HepG2 (cell line): Measurements from ENCODE around the gene SDE2. TPM values are rescaled to one million over a fixed set of nuclear protein-coding genes. Genes with fewer than 3 reads are reported as not detected.

Source experiments
- ATAC-seq: fragments of 200-7000 bp; cut with Tn5 transposase; 3 replicates; pipeline ENCODE4 v1.9.1; 2020; ENCODE audit warnings: mild to moderate bottlenecking, moderate library complexity
- BruUV-seq: library from RNA; stranded (reverse); fragments of 400-500 nt; replicated peaks from 2 replicates; lab custom pipeline; 2021; lab: Mats Ljungman, UMichigan
- CTCF ChIA-PET: fragments of 300-600 bp; formaldehyde crosslinking; extraction: SDS; loops from one replicate; lab custom pipeline; 2021; ENCODE audit warnings: low total read pairs, inconsistent platforms, low intra/inter-chr PET ratio; lab: Yijun Ruan, JAX
- POLR2A ChIA-PET: fragments of 350-600 bp; sonication (Branson Sonifier 250); formaldehyde crosslinking; loops from one replicate; lab custom pipeline; 2020; ENCODE audit warnings: antibody characterized with exemption, inconsistent platforms; lab: Yijun Ruan, JAX
- DNase-seq: peaks from one replicate; pipeline ENCODE4 v3.0.0-alpha.2; 2015; ENCODE audit warnings: low spot score
- FAIRE-seq: peaks from 3 replicates; lab custom pipeline; 2011; peaks lifted over from hg19 to GRCh38; lab: Jason Lieb, UNC
- H2AFZ ChIP-seq: one replicate; pipeline ENCODE4 v1.6.1; 2011; ENCODE audit warnings: low read length, inconsistent platforms
- H3K27ac ChIP-seq: fragments of 300-600 bp; 3 replicates; pipeline ENCODE4 v1.8.0; 2011; ENCODE audit warnings: mixed run types, mild to moderate bottlenecking, mixed read lengths, low read length, inconsistent platforms; ENCODE audit not compliant: insufficient read depth; ENCODE audit errors: extremely low read length
- H3K27me3 ChIP-seq, 2 experiments: fragments of 200-600 bp in 1 of 2; 2 replicates in 1 of 2; 3 replicates in 1 of 2; pipeline versions ENCODE4 v1.6.0 to v1.8.0; 2011; ENCODE audit warnings: low read length in 2 of 2, mild to moderate bottlenecking in 2 of 2, moderate library complexity in 2 of 2, inconsistent platforms in 1 of 2; ENCODE audit not compliant: insufficient read depth in 2 of 2, control insufficient read depth in 1 of 2
- H3K36me3 ChIP-seq, 2 experiments: fragments of 200-600 bp in 1 of 2; replicated peaks in 1 of 2; 2 replicates in 1 of 2; 3 replicates in 1 of 2; pipeline versions ENCODE4 v1.5.1 to v1.8.0; 2011; ENCODE audit warnings: low read length in 2 of 2, inconsistent platforms in 1 of 2; ENCODE audit not compliant: insufficient read depth in 2 of 2, control insufficient read depth in 1 of 2
- H3K4me1 ChIP-seq: 2 replicates; pipeline ENCODE4 v1.5.1; 2012; ENCODE audit warnings: low read length, inconsistent platforms; ENCODE audit not compliant: insufficient read depth
- H3K4me2 ChIP-seq: 2 replicates; pipeline ENCODE4 v1.6.0; 2011; ENCODE audit warnings: low read depth, low read length, inconsistent platforms
- H3K4me3 ChIP-seq, 3 experiments: fragments of 200-600 bp in 1 of 3; sonication (generic), shearing (Covaris generic) in 1 of 3; replicated peaks in 1 of 3; 2 replicates each; pipeline ENCODE4 v1.5.1; 2011 to 2016; ENCODE audit warnings: low read length in 3 of 3, inconsistent platforms in 2 of 3, low read depth in 2 of 3, mild to moderate bottlenecking in 2 of 3, control low read depth in 1 of 3, mixed read lengths in 1 of 3; ENCODE audit not compliant: insufficient read depth in 1 of 3
- H3K79me2 ChIP-seq: one replicate; pipeline ENCODE4 v1.6.1; 2011; ENCODE audit warnings: low read length, inconsistent platforms; ENCODE audit not compliant: insufficient read depth
- H3K9ac ChIP-seq: 2 replicates; pipeline ENCODE4 v1.6.0; 2011; ENCODE audit warnings: mild to moderate bottlenecking, low read depth, low read length, inconsistent platforms; ENCODE audit not compliant: insufficient read depth
- H3K9me3 ChIP-seq: 2 replicates; pipeline ENCODE4 v1.5.1; 2012; ENCODE audit warnings: mild to moderate bottlenecking, low read length
- H4K20me1 ChIP-seq: 2 replicates; pipeline ENCODE4 v1.6.0; 2011; ENCODE audit warnings: inconsistent platforms, mild to moderate bottlenecking, low read length, moderate library complexity; ENCODE audit not compliant: insufficient read depth
- ATM ChIP-seq: fragments of 450-650 bp; IDR thresholded peaks from 2 replicates; pipeline ENCODE4 v1.7.1; 2017; ENCODE audit warnings: mild to moderate bottlenecking, borderline replicate concordance
- BRD4 ChIP-seq: sonication (generic); formaldehyde crosslinking; IDR thresholded peaks from 2 replicates; pipeline ENCODE4 v1.4.0; 2020; ENCODE audit warnings: missing genetic modification reagents
- MXD4 ChIP-seq: IDR thresholded peaks from 2 replicates; pipeline ENCODE4 v1.6.1; 2016; ENCODE audit warnings: mild to moderate bottlenecking, missing biosample characterization, missing genetic modification reagents
- NFATC3 ChIP-seq: sonication (generic); formaldehyde crosslinking; IDR thresholded peaks from 2 replicates; pipeline ENCODE4 v1.5.1; 2020; ENCODE audit warnings: mild to moderate bottlenecking, missing genetic modification reagents
- NFE2 ChIP-seq: sonication (generic); formaldehyde crosslinking; IDR thresholded peaks from 2 replicates; pipeline ENCODE4 v1.4.0; 2020; ENCODE audit warnings: missing genetic modification reagents
- RAD21 ChIP-seq: fragments of 450-650 bp; formaldehyde crosslinking; IDR thresholded peaks from 2 replicates; pipeline ENCODE4 v1.5.0; 2020; ENCODE audit warnings: mild to moderate bottlenecking
- RBAK ChIP-seq: sonication (generic); formaldehyde crosslinking; IDR thresholded peaks from 2 replicates; pipeline ENCODE4 v1.5.1; 2020; ENCODE audit warnings: mild to moderate bottlenecking, missing genetic modification reagents
- RORA ChIP-seq: sonication (generic); formaldehyde crosslinking; IDR thresholded peaks from 2 replicates; pipeline ENCODE4 v1.5.0; 2020; ENCODE audit warnings: mild to moderate bottlenecking, missing genetic modification reagents, moderate library complexity
- ZBTB20 ChIP-seq: sonication (generic); formaldehyde crosslinking; IDR thresholded peaks from 2 replicates; pipeline ENCODE4 v1.8.1; 2023; ENCODE audit warnings: missing genetic modification reagents, low read depth, mild to moderate bottlenecking, borderline replicate concordance
- ZNF510 ChIP-seq: sonication (generic); formaldehyde crosslinking; IDR thresholded peaks from 2 replicates; pipeline ENCODE4 v1.4.0; 2020; ENCODE audit warnings: low read depth, mild to moderate bottlenecking, missing genetic modification reagents
- WGBS: methylation state at CpG from one replicate; pipeline ENCODE4 v1.1.6; 2017; ENCODE audit warnings: low lambda C conversion rate; 5-methylcytosine and 5-hydroxymethylcytosine counted together
- in situ Hi-C: cut with HindIII; loops from 2 replicates; pipeline ENCODE4 v1.10.0; 2017; ENCODE audit warnings: low pct_unique_long_range_greater_than_20kb; ENCODE audit not compliant: extremely low pct_ligation_motif_present
- intact Hi-C: fragments of 100-400 bp; cut with micrococcal nuclease; formaldehyde crosslinking; loops from one replicate; pipeline ENCODE4 v1.10.0; 2022; ENCODE audit not compliant: unreplicated experiment
- polyA plus RNA-seq, 8 experiments: library from polyadenylated mRNA; depleted of rRNA in 3 of 8; stranded (reverse) in 7 of 8; unstranded in 1 of 8; fragments of >200 nt; fragmentation: Illumina TruSeq in 4 of 8; extraction: Trizol in 4 of 8; gene quantifications; 2 replicates each; pipeline versions ENCODE4 v1.2.1 to v1.2.3, GENCODE V29; 2011 to 2016; ENCODE audit warnings: low read depth in 4 of 8, missing spikeins in 1 of 8, mixed read lengths in 1 of 8; ENCODE audit not compliant: insufficient read depth in 1 of 8
- total RNA-seq, 5 experiments: library from RNA; depleted of rRNA; stranded (reverse); fragments of >200 nt; fragmentation: Illumina TruSeq; extraction: Trizol; gene quantifications; 2 replicates each; pipeline ENCODE4 v1.2.3, GENCODE V29; 2016; ENCODE audit warnings: low read depth in 1 of 5
- TF ChIP-seq, protein P1 (sequence below): sonication (generic); formaldehyde crosslinking; IDR thresholded peaks from 2 replicates; pipeline ENCODE4 v1.5.0; 2020; ENCODE audit warnings: mild to moderate bottlenecking, missing genetic modification reagents

Gene SDE2
- total and polyA plus RNA-seq, 2 of the 13 experiments (the other 11 are each of a cell fraction or from before 2014, with no cell fraction given): 10.8 to 19.6 TPM

- no peaks in the 10 kb centered on the region for H3K9me3 ChIP-seq
- ChIA-PET POLR2A (no interaction called here), CTCF (no interaction called here)
- in situ Hi-C loops: no loop called here
- H2AFZ ChIP-seq: no peak overlapping the region
- DNase-seq (no peak), FAIRE-seq (no peak), ATAC-seq (no peak)
- intact Hi-C loops: no loop called here
- H3K36me3 ChIP-seq: no peaks in the 10 kb centered on the region
- 24% methylated on average over 4 of the region's 4 CpGs for WGBS
- TF ChIP-seq, protein P1, sequence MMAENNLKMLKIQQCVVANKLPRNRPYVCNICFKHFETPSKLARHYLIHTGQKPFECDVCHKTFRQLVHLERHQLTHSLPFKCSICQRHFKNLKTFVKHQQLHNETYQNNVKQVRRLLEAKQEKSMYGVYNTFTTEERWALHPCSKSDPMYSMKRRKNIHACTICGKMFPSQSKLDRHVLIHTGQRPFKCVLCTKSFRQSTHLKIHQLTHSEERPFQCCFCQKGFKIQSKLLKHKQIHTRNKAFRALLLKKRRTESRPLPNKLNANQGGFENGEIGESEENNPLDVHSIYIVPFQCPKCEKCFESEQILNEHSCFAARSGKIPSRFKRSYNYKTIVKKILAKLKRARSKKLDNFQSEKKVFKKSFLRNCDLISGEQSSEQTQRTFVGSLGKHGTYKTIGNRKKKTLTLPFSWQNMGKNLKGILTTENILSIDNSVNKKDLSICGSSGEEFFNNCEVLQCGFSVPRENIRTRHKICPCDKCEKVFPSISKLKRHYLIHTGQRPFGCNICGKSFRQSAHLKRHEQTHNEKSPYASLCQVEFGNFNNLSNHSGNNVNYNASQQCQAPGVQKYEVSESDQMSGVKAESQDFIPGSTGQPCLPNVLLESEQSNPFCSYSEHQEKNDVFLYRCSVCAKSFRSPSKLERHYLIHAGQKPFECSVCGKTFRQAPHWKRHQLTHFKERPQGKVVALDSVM: peak; percentile 63; the same call in 1 of the 2 replicates
- no peak for TF ChIP-seq ATM
- TF ChIP-seq BRD4 (CRISPR knock-in tag): no peak
- no peak for TF ChIP-seq ZBTB20
- no peak for TF ChIP-seq NFATC3
- no TSS peak for BruUV-seq
- no peaks in the 10 kb centered on the region for H3K79me2 ChIP-seq
- H3K27ac ChIP-seq: no peak overlapping the region
- H3K4me1 ChIP-seq: peaks cover 38% of the 10 kb centered on the region
- H3K9ac ChIP-seq: no peak overlapping the region
- peaks cover 4 to 26% of the 10 kb centered on the region in 2 experiments; a peak in 4 of 5 replicates for H3K27me3 ChIP-seq
- H3K4me3 ChIP-seq: no peak overlapping the region
- H4K20me1 ChIP-seq: no peaks in the 10 kb centered on the region
- no peak overlapping the region for H3K4me2 ChIP-seq
These were observed 55.6 kb downstream of the SDE2 start for GRCh38 chr1:225943582-225943981.

GRCh38 chr1:225942574-225942973 lies 56.6 kb downstream of the SDE2 start:
- BruUV-seq: no TSS peak
- intact Hi-C loops: no loop called here
- WGBS: 26% methylated on average over 6 of the region's 7 CpGs
- Histone ChIP-seq H3K36me3 (no peaks in the 10 kb centered on the region), H3K9ac (no peak overlapping the region), H3K79me2 (no peaks in the 10 kb centered on the region), H3K4me3 (no peak overlapping the region), H4K20me1 (no peaks in the 10 kb centered on the region), H3K4me2 (no peak overlapping the region), H2AFZ (no peak overlapping the region), H3K9me3 (no peaks in the 10 kb centered on the region), H3K27me3 (peaks cover 3 to 20% of the 10 kb centered on the region in 2 experiments; a peak in 4 of 5 replicates), H3K27ac (no peak overlapping the region), H3K4me1 (peaks cover 42% of the 10 kb centered on the region)
- in situ Hi-C loops: no loop called here
- ChIA-PET POLR2A (no interaction called here), CTCF (no interaction called here)
- ATAC-seq (no peak), DNase-seq (no peak), FAIRE-seq (no peak)
- TF ChIP-seq RBAK (no peak), ZNF510 (no peak), RORA (CRISPR knock-in tag) (no peak), RAD21 (CRISPR knock-in tag) (no peak), NFE2 (no peak), MXD4 (no peak)
